ENCODE data around the gene FAM174A.

Gene FAM174A

DNA sequence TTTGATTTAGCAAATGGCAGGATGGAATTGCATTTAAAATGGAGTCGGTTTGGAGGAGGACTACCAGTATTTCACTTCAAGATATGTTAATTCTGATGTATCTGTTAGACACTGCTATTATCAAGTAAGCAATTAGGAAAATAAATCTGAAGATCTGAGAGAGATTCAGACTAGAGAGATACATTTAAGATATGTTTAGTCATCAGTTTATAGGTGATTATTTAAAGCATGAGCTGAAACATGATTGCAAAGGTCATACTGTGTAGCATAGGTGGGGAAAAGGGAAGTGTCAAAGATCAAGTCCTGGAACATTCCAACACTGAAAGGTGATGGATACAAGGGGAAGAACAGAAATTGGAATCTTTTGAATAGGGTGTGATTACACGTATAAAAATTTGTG, 79.1 kb downstream of the FAM174A start:
- no peak for DNase-seq
- H3K27ac ChIP-seq (ENCODE audit: insufficient read depth in 1 of 2, low read depth in 1 of 2, low read length in 2 of 2, poor library complexity in 1 of 2, severe bottlenecking in 2 of 2), result no peak overlapping the region
- no peaks in the 10 kb centered on the region for H3K4me1 ChIP-seq (ENCODE audit: control extremely low read depth in 1 of 4, control insufficient read depth in 4 of 4, insufficient read depth in 4 of 4, low read length in 3 of 4)
- CTCF ChIA-PET, result interaction anchor here (1.5 to 1.9 kb wide), 2 partner anchors 9 to 23 kb away, joined by 3 to 5 read pairs; no protein-coding TSS in a partner anchor
- H3K27me3 ChIP-seq (replicated peaks in 2 of 5; ENCODE audit: control insufficient read depth in 4 of 5, insufficient read depth in 5 of 5, low read length in 4 of 5), result no peaks in the 10 kb centered on the region
- no peaks in the 10 kb centered on the region for H3K9me3 ChIP-seq (ENCODE audit: control extremely low read depth in 1 of 5, control insufficient read depth in 4 of 5, insufficient read depth in 2 of 5, low read depth in 1 of 5, low read length in 4 of 5)
- no peak overlapping the region for H3K4me3 ChIP-seq (ENCODE audit: control insufficient read depth in 1 of 7, extremely low read depth in 1 of 7, insufficient read depth in 4 of 7, low read depth in 2 of 7, low read length in 6 of 7)
- H3K36me3 ChIP-seq (ENCODE audit: control insufficient read depth in 4 of 4, insufficient read depth in 4 of 4, low read length in 3 of 4), result no peaks in the 10 kb centered on the region
- 100% methylated on average over 1 of the region's 2 CpGs for WGBS (ENCODE audit: insufficient coverage)
- POLR2A ChIA-PET, result no interaction called here

DNA sequence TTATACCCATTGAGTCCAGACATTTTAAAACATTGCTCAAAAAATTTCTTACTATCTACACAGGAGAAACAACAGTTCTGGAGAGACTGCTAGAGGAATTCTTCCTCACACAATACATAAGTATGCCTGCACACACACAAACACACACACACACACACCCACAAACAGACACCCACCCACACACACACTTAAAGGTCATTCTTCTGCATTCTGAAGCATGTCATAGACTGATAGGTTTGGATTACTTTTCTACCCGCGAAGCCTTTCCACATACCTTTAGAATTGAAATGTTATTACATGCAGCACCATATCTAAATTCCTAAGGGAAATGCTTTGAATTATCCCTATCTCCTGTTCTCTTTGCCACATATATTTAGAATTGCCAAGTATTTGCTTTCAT, 80.2 kb downstream of the FAM174A start:
- POLR2A ChIA-PET, result no interaction called here
- Histone ChIP-seq H3K27me3 (replicated peaks in 2 of 5; ENCODE audit: control insufficient read depth in 4 of 5, insufficient read depth in 5 of 5, low read length in 4 of 5) (no peaks in the 10 kb centered on the region), H3K9me3 (ENCODE audit: control extremely low read depth in 1 of 5, control insufficient read depth in 4 of 5, insufficient read depth in 2 of 5, low read depth in 1 of 5, low read length in 4 of 5) (no peaks in the 10 kb centered on the region), H3K36me3 (ENCODE audit: control insufficient read depth in 4 of 4, insufficient read depth in 4 of 4, low read length in 3 of 4) (no peaks in the 10 kb centered on the region), H3K4me1 (ENCODE audit: control extremely low read depth in 1 of 4, control insufficient read depth in 4 of 4, insufficient read depth in 4 of 4, low read length in 3 of 4) (no peaks in the 10 kb centered on the region), H3K27ac (ENCODE audit: insufficient read depth in 1 of 2, low read depth in 1 of 2, low read length in 2 of 2, poor library complexity in 1 of 2, severe bottlenecking in 2 of 2) (no peak overlapping the region), H3K4me3 (ENCODE audit: control insufficient read depth in 1 of 7, extremely low read depth in 1 of 7, insufficient read depth in 4 of 7, low read depth in 2 of 7, low read length in 6 of 7) (no peak overlapping the region)
- 100% methylated on average over 2 of the region's 2 CpGs for WGBS (ENCODE audit: insufficient coverage)
- DNase-seq, result no peak
- CTCF ChIA-PET, result interaction anchor here (1.5 kb wide), 1 partner anchor 24 kb away, joined by 3 read pairs; no protein-coding TSS in a partner anchor

- WGBS (ENCODE audit: insufficient coverage), result 67% methylated on average over 3 of the region's 7 CpGs
- DNase-seq, result no peak
- H3K4me1 ChIP-seq (ENCODE audit: control extremely low read depth in 1 of 4, control insufficient read depth in 4 of 4, insufficient read depth in 4 of 4, low read length in 3 of 4), result no peaks in the 10 kb centered on the region
- no peaks in the 10 kb centered on the region for H3K9me3 ChIP-seq (ENCODE audit: control extremely low read depth in 1 of 5, control insufficient read depth in 4 of 5, insufficient read depth in 2 of 5, low read depth in 1 of 5, low read length in 4 of 5)
- no peak overlapping the region for H3K27ac ChIP-seq (ENCODE audit: insufficient read depth in 1 of 2, low read depth in 1 of 2, low read length in 2 of 2, poor library complexity in 1 of 2, severe bottlenecking in 2 of 2)
- CTCF ChIA-PET, result no interaction called here
- POLR2A ChIA-PET, result no interaction called here
- H3K4me3 ChIP-seq (ENCODE audit: control insufficient read depth in 1 of 7, extremely low read depth in 1 of 7, insufficient read depth in 4 of 7, low read depth in 2 of 7, low read length in 6 of 7), result no peak overlapping the region
- H3K27me3 ChIP-seq (replicated peaks in 2 of 5; ENCODE audit: control insufficient read depth in 4 of 5, insufficient read depth in 5 of 5, low read length in 4 of 5), result no peaks in the 10 kb centered on the region
- no peaks in the 10 kb centered on the region for H3K36me3 ChIP-seq (ENCODE audit: control insufficient read depth in 4 of 4, insufficient read depth in 4 of 4, low read length in 3 of 4)
These were observed 81.1 kb downstream of the FAM174A start for GRCh38 chr5:100616291-100616690.

DNA sequence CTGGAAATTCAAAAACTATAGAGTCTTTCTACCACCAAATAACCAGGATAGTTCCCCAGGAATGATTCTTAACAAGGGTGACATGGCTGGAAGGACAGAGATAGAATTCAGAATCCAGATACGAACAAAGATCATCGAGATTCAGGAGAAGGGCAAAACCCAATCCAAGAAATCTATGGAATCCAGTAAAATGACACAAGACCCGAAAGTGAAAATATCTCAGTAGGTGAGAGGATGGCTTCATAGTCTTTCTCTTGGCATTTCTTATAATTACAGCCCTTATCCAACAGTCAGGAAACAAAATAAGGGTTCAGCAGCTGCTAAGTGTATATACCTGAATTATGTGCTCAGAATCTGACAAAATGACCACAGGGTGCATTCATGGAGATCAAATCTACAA, 81.8 kb downstream of the FAM174A start:
- Histone ChIP-seq H3K27ac (ENCODE audit: insufficient read depth in 1 of 2, low read depth in 1 of 2, low read length in 2 of 2, poor library complexity in 1 of 2, severe bottlenecking in 2 of 2) (no peak overlapping the region), H3K4me1 (ENCODE audit: control extremely low read depth in 1 of 4, control insufficient read depth in 4 of 4, insufficient read depth in 4 of 4, low read length in 3 of 4) (no peaks in the 10 kb centered on the region), H3K9me3 (ENCODE audit: control extremely low read depth in 1 of 5, control insufficient read depth in 4 of 5, insufficient read depth in 2 of 5, low read depth in 1 of 5, low read length in 4 of 5) (no peaks in the 10 kb centered on the region), H3K36me3 (ENCODE audit: control insufficient read depth in 4 of 4, insufficient read depth in 4 of 4, low read length in 3 of 4) (no peaks in the 10 kb centered on the region), H3K4me3 (ENCODE audit: control insufficient read depth in 1 of 7, extremely low read depth in 1 of 7, insufficient read depth in 4 of 7, low read depth in 2 of 7, low read length in 6 of 7) (no peak overlapping the region), H3K27me3 (replicated peaks in 2 of 5; ENCODE audit: control insufficient read depth in 4 of 5, insufficient read depth in 5 of 5, low read length in 4 of 5) (no peaks in the 10 kb centered on the region)
- 94% methylated on average over 2 of the region's 3 CpGs for WGBS (ENCODE audit: insufficient coverage)
- POLR2A ChIA-PET, result no interaction called here
- no peak for DNase-seq
- CTCF ChIA-PET, result no interaction called here

DNA sequence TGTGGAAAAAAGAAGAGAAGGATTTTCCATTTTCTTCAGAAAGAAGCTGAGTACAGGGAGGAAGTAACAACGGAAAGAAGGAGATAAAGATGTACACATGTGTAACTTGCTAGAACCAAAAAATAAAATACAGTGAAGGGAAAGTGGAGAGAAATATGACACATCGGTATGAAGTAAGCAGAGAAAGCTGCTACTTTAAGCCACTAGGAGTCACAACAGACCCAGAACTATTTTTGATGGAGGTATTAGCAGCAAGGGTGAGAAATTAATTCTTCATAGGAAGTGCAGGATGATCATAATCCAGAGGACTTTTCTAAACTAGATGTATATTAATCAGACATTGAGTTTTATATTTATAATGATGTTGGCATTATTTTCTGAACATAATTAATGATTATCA, 88.5 kb downstream of the FAM174A start:
- peak; percentile 44 to 76 (median 68) for DNase-seq
- Histone ChIP-seq H3K36me3 (ENCODE audit: control insufficient read depth in 4 of 4, insufficient read depth in 4 of 4, low read length in 3 of 4) (no peaks in the 10 kb centered on the region), H3K27me3 (replicated peaks in 2 of 5; ENCODE audit: control insufficient read depth in 4 of 5, insufficient read depth in 5 of 5, low read length in 4 of 5) (no peaks in the 10 kb centered on the region), H3K4me3 (ENCODE audit: control insufficient read depth in 1 of 7, extremely low read depth in 1 of 7, insufficient read depth in 4 of 7, low read depth in 2 of 7, low read length in 6 of 7) (no peak overlapping the region), H3K9me3 (ENCODE audit: control extremely low read depth in 1 of 5, control insufficient read depth in 4 of 5, insufficient read depth in 2 of 5, low read depth in 1 of 5, low read length in 4 of 5) (no peaks in the 10 kb centered on the region), H3K4me1 (ENCODE audit: control extremely low read depth in 1 of 4, control insufficient read depth in 4 of 4, insufficient read depth in 4 of 4, low read length in 3 of 4) (no peaks in the 10 kb centered on the region), H3K27ac (ENCODE audit: insufficient read depth in 1 of 2, low read depth in 1 of 2, low read length in 2 of 2, poor library complexity in 1 of 2, severe bottlenecking in 2 of 2) (no peak overlapping the region)
- POLR2A ChIA-PET, result interaction anchor here (0.6 kb wide), 1 partner anchor 1175 kb away, joined by 3 read pairs; no protein-coding TSS in a partner anchor
- 17% methylated on average over 2 of the region's 2 CpGs for WGBS (ENCODE audit: insufficient coverage)
- CTCF ChIA-PET, result interaction anchor here (0.6 to 2.1 kb wide), 10 partner anchors 10 to 769 kb away, joined by 3 to 5 read pairs (median 4); no protein-coding TSS in a partner anchor

- Histone ChIP-seq H3K4me3 (ENCODE audit: control insufficient read depth in 1 of 7, extremely low read depth in 1 of 7, insufficient read depth in 4 of 7, low read depth in 2 of 7, low read length in 6 of 7) (no peak overlapping the region), H3K27ac (ENCODE audit: insufficient read depth in 1 of 2, low read depth in 1 of 2, low read length in 2 of 2, poor library complexity in 1 of 2, severe bottlenecking in 2 of 2) (no peak overlapping the region), H3K9me3 (ENCODE audit: control extremely low read depth in 1 of 5, control insufficient read depth in 4 of 5, insufficient read depth in 2 of 5, low read depth in 1 of 5, low read length in 4 of 5) (no peaks in the 10 kb centered on the region), H3K4me1 (ENCODE audit: control extremely low read depth in 1 of 4, control insufficient read depth in 4 of 4, insufficient read depth in 4 of 4, low read length in 3 of 4) (no peaks in the 10 kb centered on the region), H3K27me3 (replicated peaks in 2 of 5; ENCODE audit: control insufficient read depth in 4 of 5, insufficient read depth in 5 of 5, low read length in 4 of 5) (no peaks in the 10 kb centered on the region), H3K36me3 (ENCODE audit: control insufficient read depth in 4 of 4, insufficient read depth in 4 of 4, low read length in 3 of 4) (no peaks in the 10 kb centered on the region)
- CTCF ChIA-PET, result interaction anchor here (0.9 kb wide), 1 partner anchor 10 kb away, joined by 3 read pairs; no protein-coding TSS in a partner anchor
- POLR2A ChIA-PET, result no interaction called here
- no peak for DNase-seq
- WGBS (ENCODE audit: insufficient coverage), result no CpG with 5 or more reads among the region's 1 CpG
These were observed 99.9 kb downstream of the FAM174A start for GRCh38 chr5:100634937-100635534.
